HEK293T (cell line): ENCODE data around the gene SEMA6A.

Source experiments
- FOXM1 ChIP-seq: fragments of 450-650 bp; IDR thresholded peaks from 2 replicates; pipeline ENCODE4 v1.6.1; 2017; ENCODE audit warnings: mild to moderate bottlenecking, borderline replicate concordance
- SP1 ChIP-seq: fragments of 450-650 bp; IDR thresholded peaks from 2 replicates; pipeline ENCODE4 v1.6.1; 2017

DNA sequence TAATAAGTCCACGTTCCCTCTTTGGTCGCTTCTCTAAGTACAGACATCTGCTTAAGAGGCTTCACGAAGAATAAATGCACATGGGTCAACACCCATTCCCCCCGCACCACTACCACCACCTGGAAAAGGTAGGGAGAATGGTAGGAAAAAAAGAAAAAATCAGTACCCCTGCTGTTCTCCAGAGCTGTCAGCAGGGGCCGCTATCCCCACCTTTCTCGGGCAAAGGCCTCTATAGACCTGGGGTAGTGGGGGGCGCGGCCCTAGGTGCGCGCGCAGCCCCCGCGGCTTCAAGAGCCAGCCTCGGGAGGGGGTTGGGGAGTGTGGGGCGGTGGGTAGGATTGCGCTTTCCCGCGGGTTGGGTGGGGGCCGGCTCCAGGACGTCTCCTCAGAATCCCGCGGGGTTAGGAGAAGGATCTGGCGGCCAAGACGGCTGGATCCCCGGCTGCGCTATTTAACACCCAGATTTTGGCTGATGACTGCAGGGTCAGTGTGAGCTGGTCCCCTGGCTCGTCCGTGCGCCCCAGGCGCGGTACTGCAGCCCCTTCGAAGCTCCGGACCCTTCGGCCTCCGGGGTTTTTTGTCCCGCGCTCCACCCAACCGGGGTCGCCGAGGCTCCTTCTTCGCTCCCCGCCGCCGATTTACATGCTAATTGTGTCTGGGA lies 1.6 kb upstream of the SEMA6A start:
- no peak for TF ChIP-seq FOXM1
- TF ChIP-seq SP1, result no peak
